ENCODE results near the gene ZMIZ1.

The ZMIZ1 gene

GRCh38 chr10:79313911-79314439, 245.2 kb downstream of the ZMIZ1 start:
- peaks cover 36% of the 10 kb centered on the region for H3K36me3 ChIP-seq (ENCODE audit: control insufficient read depth, insufficient read depth, low read length)
- no peak overlapping the region for H3K4me3 ChIP-seq (replicated peaks; ENCODE audit: low read depth, low read length)
- no peak for TF ChIP-seq CTCF (IDR thresholded peaks at IDR 0.05; ENCODE audit: insufficient read depth, low read length, poor library complexity, severe bottlenecking)
- H3K27me3 ChIP-seq (replicated peaks; ENCODE audit: control insufficient read depth, insufficient read depth, low read length), result no peaks in the 10 kb centered on the region
- no peak for DNase-seq (ENCODE audit: extremely low read depth, insufficient read length)

- Histone ChIP-seq H3K4me3 (replicated peaks; ENCODE audit: low read depth, low read length) (no peak overlapping the region), H3K36me3 (ENCODE audit: control insufficient read depth, insufficient read depth, low read length) (peaks cover 28% of the 10 kb centered on the region), H3K27me3 (replicated peaks; ENCODE audit: control insufficient read depth, insufficient read depth, low read length) (no peaks in the 10 kb centered on the region)
- DNase-seq (ENCODE audit: extremely low read depth, insufficient read length), result no peak
- no peak for TF ChIP-seq CTCF (IDR thresholded peaks at IDR 0.05; ENCODE audit: insufficient read depth, low read length, poor library complexity, severe bottlenecking)
Measured at GRCh38 chr10:79314761-79315601, 246.2 kb downstream of the ZMIZ1 start.

GRCh38 chr10:79315602-79315920, 246.8 kb downstream of the ZMIZ1 start:
- no peak overlapping the region for H3K4me3 ChIP-seq (replicated peaks; ENCODE audit: low read depth, low read length)
- peaks cover 26% of the 10 kb centered on the region for H3K36me3 ChIP-seq (ENCODE audit: control insufficient read depth, insufficient read depth, low read length)
- no peaks in the 10 kb centered on the region for H3K27me3 ChIP-seq (replicated peaks; ENCODE audit: control insufficient read depth, insufficient read depth, low read length)
- no peak for TF ChIP-seq CTCF (IDR thresholded peaks at IDR 0.05; ENCODE audit: insufficient read depth, low read length, poor library complexity, severe bottlenecking)
- DNase-seq (ENCODE audit: extremely low read depth, insufficient read length), result no peak

- peak; percentile 62 for DNase-seq (ENCODE audit: extremely low read depth, insufficient read length)
- Histone ChIP-seq H3K36me3 (ENCODE audit: control insufficient read depth, insufficient read depth, low read length) (peaks cover 21% of the 10 kb centered on the region), H3K27me3 (replicated peaks; ENCODE audit: control insufficient read depth, insufficient read depth, low read length) (no peaks in the 10 kb centered on the region), H3K4me3 (replicated peaks; ENCODE audit: low read depth, low read length) (no peak overlapping the region)
- peak; percentile 32 for TF ChIP-seq CTCF (IDR thresholded peaks at IDR 0.05; ENCODE audit: insufficient read depth, low read length, poor library complexity, severe bottlenecking)
Measured at GRCh38 chr10:79316671-79317431, 248.1 kb downstream of the ZMIZ1 start.

- peaks cover 11% of the 10 kb centered on the region for H3K36me3 ChIP-seq (ENCODE audit: control insufficient read depth, insufficient read depth, low read length)
- DNase-seq (ENCODE audit: extremely low read depth, insufficient read length), result no peak
- no peak for TF ChIP-seq CTCF (IDR thresholded peaks at IDR 0.05; ENCODE audit: insufficient read depth, low read length, poor library complexity, severe bottlenecking)
- no peaks in the 10 kb centered on the region for H3K27me3 ChIP-seq (replicated peaks; ENCODE audit: control insufficient read depth, insufficient read depth, low read length)
- H3K4me3 ChIP-seq (replicated peaks; ENCODE audit: low read depth, low read length), result no peak overlapping the region
Measured at GRCh38 chr10:79318369-79318768, 249.6 kb downstream of the ZMIZ1 start.
